ENCODE measurements around the gene AGO4.

DNA sequence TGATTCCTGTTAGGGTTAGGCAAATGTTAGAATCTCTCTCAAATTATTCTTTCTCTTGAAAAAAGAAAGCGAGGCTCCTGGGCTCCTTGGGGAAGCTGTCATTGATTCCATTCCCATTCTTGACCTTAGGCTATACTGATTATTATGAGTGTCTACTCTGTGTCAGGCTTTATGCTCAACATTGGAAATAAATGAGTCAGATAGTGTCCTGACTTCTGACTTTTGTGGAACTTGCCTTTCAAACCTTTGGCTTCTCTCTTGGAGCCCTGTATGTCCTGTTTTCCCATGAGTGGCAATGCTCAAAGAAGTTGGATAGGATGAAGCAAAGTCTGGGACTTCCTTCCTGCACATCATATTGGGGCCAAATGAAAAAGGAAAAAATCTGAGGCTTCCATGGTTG is 86.8 kb downstream of the AGO4 start:
- TF ChIP-seq, protein P1, sequence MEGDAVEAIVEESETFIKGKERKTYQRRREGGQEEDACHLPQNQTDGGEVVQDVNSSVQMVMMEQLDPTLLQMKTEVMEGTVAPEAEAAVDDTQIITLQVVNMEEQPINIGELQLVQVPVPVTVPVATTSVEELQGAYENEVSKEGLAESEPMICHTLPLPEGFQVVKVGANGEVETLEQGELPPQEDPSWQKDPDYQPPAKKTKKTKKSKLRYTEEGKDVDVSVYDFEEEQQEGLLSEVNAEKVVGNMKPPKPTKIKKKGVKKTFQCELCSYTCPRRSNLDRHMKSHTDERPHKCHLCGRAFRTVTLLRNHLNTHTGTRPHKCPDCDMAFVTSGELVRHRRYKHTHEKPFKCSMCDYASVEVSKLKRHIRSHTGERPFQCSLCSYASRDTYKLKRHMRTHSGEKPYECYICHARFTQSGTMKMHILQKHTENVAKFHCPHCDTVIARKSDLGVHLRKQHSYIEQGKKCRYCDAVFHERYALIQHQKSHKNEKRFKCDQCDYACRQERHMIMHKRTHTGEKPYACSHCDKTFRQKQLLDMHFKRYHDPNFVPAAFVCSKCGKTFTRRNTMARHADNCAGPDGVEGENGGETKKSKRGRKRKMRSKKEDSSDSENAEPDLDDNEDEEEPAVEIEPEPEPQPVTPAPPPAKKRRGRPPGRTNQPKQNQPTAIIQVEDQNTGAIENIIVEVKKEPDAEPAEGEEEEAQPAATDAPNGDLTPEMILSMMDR (IDR thresholded peaks at IDR 0.05 in 4 of 5, conservative IDR thresholded peaks at IDR 0.05 in 1 of 5), result no peak
- TF ChIP-seq POLR2A (IDR thresholded peaks at IDR 0.05), result no peak
